GM21529 (cell line): ENCODE data around the gene RNF180.
"Not testable (repeated sequence)": the region's sequence is repeated elsewhere in the genome, so short reads cannot be mapped to it uniquely, and the experiment has no call there.

ENCODE experiments used
- ATAC-seq: cut with Tn5 transposase; IDR thresholded peaks from one replicate; pipeline ENCODE4 v1.9.1; 2021; ENCODE audit not compliant: unreplicated experiment

The RNF180 gene

GRCh38 chr5:64180661-64181343 is 15.2 kb downstream of the RNF180 start:
- no peak for ATAC-seq

- no peak for ATAC-seq
These were observed 15.8 kb downstream of the RNF180 start for GRCh38 chr5:64181440-64181839.

GRCh38 chr5:64183956-64184355 is 18.3 kb downstream of the RNF180 start:
- no peak for ATAC-seq

GRCh38 chr5:64184832-64185231 is 19.2 kb downstream of the RNF180 start:
- no peak for ATAC-seq

- ATAC-seq: no peak
These were observed 23.1 kb downstream of the RNF180 start for GRCh38 chr5:64188776-64189175.

GRCh38 chr5:64190562-64191306 is 25.1 kb downstream of the RNF180 start:
- ATAC-seq: peak; percentile 44

GRCh38 chr5:64195981-64196380 is 30.3 kb downstream of the RNF180 start:
- ATAC-seq: no peak

- ATAC-seq: no peak
These were observed 33.8 kb downstream of the RNF180 start for GRCh38 chr5:64199425-64199824.

- ATAC-seq: no peak
These were observed 36.4 kb downstream of the RNF180 start for GRCh38 chr5:64201996-64202395.

GRCh38 chr5:64206653-64207052 is 41.0 kb downstream of the RNF180 start:
- ATAC-seq: no peak

GRCh38 chr5:64207978-64208377 is 42.3 kb downstream of the RNF180 start:
- ATAC-seq: no peak

GRCh38 chr5:64209353-64209752 is 43.7 kb downstream of the RNF180 start:
- no peak for ATAC-seq

- no peak for ATAC-seq
These were observed 45.2 kb downstream of the RNF180 start for GRCh38 chr5:64210866-64211265.

GRCh38 chr5:64213011-64213410 is 47.4 kb downstream of the RNF180 start:
- no peak for ATAC-seq

- no peak for ATAC-seq
These were observed 47.9 kb downstream of the RNF180 start for GRCh38 chr5:64213531-64213930.

GRCh38 chr5:64214132-64214531 is 48.5 kb downstream of the RNF180 start:
- no peak for ATAC-seq

- no peak for ATAC-seq
These were observed 56.3 kb downstream of the RNF180 start for GRCh38 chr5:64221911-64222310.

GRCh38 chr5:64225286-64225981 is 59.8 kb downstream of the RNF180 start:
- ATAC-seq: not testable (repeated sequence)

GRCh38 chr5:64227131-64227537 is 61.5 kb downstream of the RNF180 start:
- ATAC-seq: not testable (repeated sequence)

- no peak for ATAC-seq
These were observed 63.6 kb downstream of the RNF180 start for GRCh38 chr5:64229163-64229774.

- ATAC-seq: no peak
These were observed 95.1 kb downstream of the RNF180 start for GRCh38 chr5:64260756-64261155.
